ENCODE data around the gene LPAR1. TPM values are rescaled to one million over a fixed set of nuclear protein-coding genes. Genes with fewer than 3 reads are reported as not detected.

Gene LPAR1
- total and polyA plus RNA-seq, 10 of the 15 experiments (the other 5 are each of a cell fraction or from before 2014, with no cell fraction given): 3.3 to 12.9 (median 8.4) TPM

- Histone ChIP-seq H3K4me1 (ENCODE audit: control insufficient read depth, insufficient read depth, low read length) (no peaks in the 10 kb centered on the region), H3K9me3 (replicated peaks; ENCODE audit: control insufficient read depth, insufficient read depth, low read length) (no peaks in the 10 kb centered on the region), H3K4me3 (no peak overlapping the region), H3K4me2 (ENCODE audit: control insufficient read depth, insufficient read depth) (no peak overlapping the region), H3K27ac (ENCODE audit: control insufficient read depth, insufficient read depth) (no peak overlapping the region), H3K9ac (ENCODE audit: control insufficient read depth, insufficient read depth, low read length) (no peak overlapping the region), H2AFZ (ENCODE audit: control insufficient read depth, low read depth, low read length) (no peak overlapping the region), H4K20me1 (ENCODE audit: control insufficient read depth, insufficient read depth) (no peaks in the 10 kb centered on the region), H3K27me3 (replicated peaks in 1 of 2; ENCODE audit: control insufficient read depth in 2 of 2, insufficient read depth in 2 of 2, low read length in 1 of 2) (no peaks in the 10 kb centered on the region), H3K79me2 (ENCODE audit: control insufficient read depth, insufficient read depth, low read length) (no peaks in the 10 kb centered on the region), H3K36me3 (ENCODE audit: control insufficient read depth in 2 of 2, insufficient read depth in 2 of 2, low read length in 1 of 2) (no peaks in the 10 kb centered on the region)
- intact Hi-C loops (cut with micrococcal nuclease; ENCODE audit: unreplicated experiment) (no loop called here), in situ Hi-C loops (cut with MboI) (no loop called here)
- no peak for TF ChIP-seq ZSCAN29 (IDR thresholded peaks at IDR 0.05)
- no peak for TF ChIP-seq MTA2 (IDR thresholded peaks at IDR 0.05; ENCODE audit: low read depth)
- TF ChIP-seq FOS (IDR thresholded peaks at IDR 0.05; ENCODE audit: borderline replicate concordance, extremely low read depth, insufficient read length): no peak
- TF ChIP-seq ATF2 (IDR thresholded peaks at IDR 0.05; ENCODE audit: low read length): no peak
- no peak for TF ChIP-seq CREM (IDR thresholded peaks at IDR 0.05; ENCODE audit: low read depth)
- no peak for TF ChIP-seq SKIL (IDR thresholded peaks at IDR 0.05; ENCODE audit: low read depth, poor library complexity, severe bottlenecking)
- no peak for TF ChIP-seq YY1 (IDR thresholded peaks at IDR 0.05; ENCODE audit: low read depth, low read length)
- TF ChIP-seq NFIC (IDR thresholded peaks at IDR 0.05; ENCODE audit: low read depth, low read length): no peak
- TF ChIP-seq TCF7 (IDR thresholded peaks at IDR 0.05; ENCODE audit: borderline replicate concordance): no peak
- no peak for TF ChIP-seq ZNF24 (IDR thresholded peaks at IDR 0.05)
- no peak for TF ChIP-seq RAD51 (IDR thresholded peaks at IDR 0.05)
- TF ChIP-seq NR2C1 (IDR thresholded peaks at IDR 0.05): no peak
- no peak for TF ChIP-seq PKNOX1 (IDR thresholded peaks at IDR 0.05)
- no peak for TF ChIP-seq RELA (IDR thresholded peaks at IDR 0.05; ENCODE audit: borderline replicate concordance, partially characterized antibody)
- no peak for TF ChIP-seq TARDBP (IDR thresholded peaks at IDR 0.05; ENCODE audit: borderline replicate concordance)
- no peak for TF ChIP-seq CHD4 (IDR thresholded peaks at IDR 0.05)
- no peak for TF ChIP-seq DPF2 (IDR thresholded peaks at IDR 0.05)
- RAD21 ChIA-PET (ENCODE audit: unreplicated experiment): no interaction called here
- BruUV-seq (replicated peaks): no TSS peak
- POLR2A ChIA-PET: no interaction called here
- ATAC-seq (no peak), FAIRE-seq (no peak), DNase-seq (ENCODE audit: low read depth, low spot score) (no peak)
- SMC1A ChIA-PET (ENCODE audit: uncharacterized antibody, unreplicated experiment): no interaction called here
- CTCF ChIA-PET: no interaction called here
These were observed 147.9 kb downstream of the LPAR1 start for GRCh38 chr9:110890416-110890815.

Measured in GM12878 (cell line).